Stimulated activated CD8-positive, alpha-beta memory T cell treated with anti-CD3 and anti-CD28 coated beads, Interleukin-15, amount 100 ng/mL, for 4 hours (primary cell): ENCODE data around the gene POLN.

ENCODE experiments used
- DNase-seq, 2 donors: peaks; one replicate each; pipeline ENCODE4 v3.0.0-alpha.2; 2020; ENCODE audit warnings: low read depth in 2 of 2

The POLN gene

GRCh38 chr4:2083116-2083825, 158.7 kb downstream of the POLN start:
- no peak for DNase-seq

- DNase-seq, result no peak
These were observed 159.3 kb downstream of the POLN start for GRCh38 chr4:2082627-2083026.

- no peak for DNase-seq
These were observed 159.8 kb downstream of the POLN start for GRCh38 chr4:2082118-2082517.

GRCh38 chr4:2081540-2081939, 160.4 kb downstream of the POLN start:
- DNase-seq, result no peak

- DNase-seq, result no peak
These were observed 161.3 kb downstream of the POLN start for GRCh38 chr4:2080429-2081300.

- DNase-seq, result no peak
These were observed 162.0 kb downstream of the POLN start for GRCh38 chr4:2079926-2080325.

- no peak for DNase-seq
These were observed 162.9 kb downstream of the POLN start for GRCh38 chr4:2079006-2079405.

- no peak for DNase-seq
These were observed 163.3 kb downstream of the POLN start for GRCh38 chr4:2078584-2078983.

- DNase-seq, result no peak
These were observed 164.1 kb downstream of the POLN start for GRCh38 chr4:2077537-2078460.

- DNase-seq, result no peak
These were observed 164.9 kb downstream of the POLN start for GRCh38 chr4:2076908-2077536.

- DNase-seq, result no peak
These were observed 165.7 kb downstream of the POLN start for GRCh38 chr4:2075987-2076907.

- DNase-seq, result no peak
These were observed 166.5 kb downstream of the POLN start for GRCh38 chr4:2075171-2075986.

- DNase-seq, result no peak
These were observed 167.3 kb downstream of the POLN start for GRCh38 chr4:2074588-2074987.

GRCh38 chr4:2073808-2074481, 168.0 kb downstream of the POLN start:
- DNase-seq, result no peak

GRCh38 chr4:2072971-2073807, 168.7 kb downstream of the POLN start:
- DNase-seq, result no peak

GRCh38 chr4:2071912-2072867, 169.7 kb downstream of the POLN start:
- no peak for DNase-seq
